DND-41 (cell line): Measurements from ENCODE around the gene UVSSA.

Experiments
- CTCF ChIP-seq: IDR thresholded peaks from 2 replicates; pipeline ENCODE4 v1.5.1; 2012; ENCODE audit warnings: borderline replicate concordance, low read length, moderate library complexity, mild to moderate bottlenecking; ENCODE audit not compliant: poor library complexity, severe bottlenecking; ENCODE audit errors: extremely low read depth
- EZH2 ChIP-seq: IDR thresholded peaks from 3 replicates; pipeline ENCODE4 v1.6.1; 2012; ENCODE audit warnings: borderline replicate concordance, low read depth, mild to moderate bottlenecking, moderate library complexity, low read length, inconsistent platforms; ENCODE audit not compliant: severe bottlenecking

GRCh38 chr4:1396806-1397455 lies 49.9 kb downstream of the UVSSA start:
- TF ChIP-seq EZH2 (no peak), CTCF (no peak)
